K562 (cell line): ENCODE measurements around the gene ZNF264. TPM values are rescaled to one million over a fixed set of nuclear protein-coding genes. Genes with fewer than 3 reads are reported as not detected.
A peak's percentile ranks its signal among the peaks of the same experiment; 100 is the strongest.

Experiments used
- BRF1 ChIP-seq: IDR thresholded peaks from 3 replicates; pipeline ENCODE4 v1.6.1; 2011; ENCODE audit warnings: borderline replicate concordance, mild to moderate bottlenecking; ENCODE audit not compliant: insufficient read length; ENCODE audit errors: extremely low read depth
- CREB1 ChIP-seq, 2 experiments: sonication (generic) in 1 of 2; formaldehyde crosslinking in 1 of 2; IDR thresholded peaks; 2 replicates each; pipeline versions ENCODE4 v1.6.1 to v1.8.0; 2012 to 2022; ENCODE audit warnings: inconsistent platforms in 1 of 2, mild to moderate bottlenecking in 1 of 2, missing genetic modification reagents in 1 of 2, moderate library complexity in 1 of 2
- FOXA3 ChIP-seq, 2 experiments: fragments of 450-650 bp in 1 of 2; sonication (generic) in 1 of 2; formaldehyde crosslinking; IDR thresholded peaks in 1 of 2; conservative IDR thresholded peaks in 1 of 2; 2 replicates each; pipeline versions ENCODE4 v1.4.0 to v1.8.0; 2020 to 2022; ENCODE audit warnings: mild to moderate bottlenecking in 2 of 2, missing genetic modification reagents in 1 of 2
- FOXK1 ChIP-seq: sonication (generic); formaldehyde crosslinking; IDR thresholded peaks from 2 replicates; pipeline ENCODE4 v1.8.0; 2022; ENCODE audit warnings: missing genetic modification reagents, mild to moderate bottlenecking, borderline replicate concordance
- FOXP1 ChIP-seq: sonication (generic); formaldehyde crosslinking; IDR thresholded peaks from 2 replicates; pipeline ENCODE4 v1.8.0; 2022; ENCODE audit warnings: mild to moderate bottlenecking, missing genetic modification reagents
- HINFP ChIP-seq: fragments of 450-650 bp; conservative IDR thresholded peaks from 2 replicates; pipeline ENCODE4 v1.6.1; 2016; ENCODE audit warnings: missing genetic modification characterization, low read depth, mild to moderate bottlenecking, control low read depth, missing compliant biosample characterization
- ILF3 ChIP-seq: fragments of 450-650 bp; IDR thresholded peaks from 2 replicates; pipeline ENCODE4 v1.6.1; 2018; ENCODE audit warnings: antibody characterized with exemption, mild to moderate bottlenecking, moderate library complexity, borderline replicate concordance
- KDM1A ChIP-seq, 2 experiments: fragments of 450-650 bp; IDR thresholded peaks; 2 replicates each; pipeline ENCODE4 v1.6.1; 2016; ENCODE audit warnings: mild to moderate bottlenecking in 2 of 2
- KLF1 ChIP-seq: fragments of 450-650 bp; IDR thresholded peaks from 2 replicates; pipeline ENCODE4 v1.6.1; 2016; ENCODE audit warnings: missing genetic modification characterization, missing compliant biosample characterization
- MAZ ChIP-seq, 2 experiments: fragments of 450-650 bp in 1 of 2; sonication (generic) in 1 of 2; formaldehyde crosslinking; IDR thresholded peaks in 1 of 2; conservative IDR thresholded peaks in 1 of 2; 2 replicates each; pipeline versions ENCODE4 v1.4.0 to v1.5.0; 2020; ENCODE audit warnings: mild to moderate bottlenecking in 1 of 2, missing genetic modification reagents in 1 of 2
- MNT ChIP-seq, 2 experiments: fragments of 450-650 bp; conservative IDR thresholded peaks; 2 replicates each; pipeline ENCODE4 v1.6.1; 2017; ENCODE audit warnings: mild to moderate bottlenecking in 2 of 2, moderate library complexity in 2 of 2
- NCOA6 ChIP-seq: fragments of 450-650 bp; IDR thresholded peaks from 2 replicates; pipeline ENCODE4 v1.6.1; 2017; ENCODE audit warnings: mild to moderate bottlenecking
- POU5F1 ChIP-seq: fragments of 150-350 bp; IDR thresholded peaks from 2 replicates; pipeline ENCODE4 v1.6.1; 2014; ENCODE audit warnings: borderline replicate concordance, low read length, low read depth, mild to moderate bottlenecking; ENCODE audit not compliant: partially characterized antibody
- SUPT5H ChIP-seq: fragments of 450-650 bp; IDR thresholded peaks from 2 replicates; pipeline ENCODE4 v1.6.1; 2016
- TAF1 ChIP-seq: IDR thresholded peaks from 2 replicates; pipeline ENCODE4 v1.6.1; 2011; ENCODE audit warnings: mild to moderate bottlenecking, low read length, moderate library complexity; ENCODE audit not compliant: insufficient read depth, control insufficient read depth, severe bottlenecking; ENCODE audit errors: extremely low read depth
- TEAD4 ChIP-seq, 2 experiments: sonication (generic) in 1 of 2; formaldehyde crosslinking in 1 of 2; IDR thresholded peaks; 2 replicates each; pipeline versions ENCODE4 v1.6.1 to v1.8.0; 2012 to 2022; ENCODE audit warnings: borderline replicate concordance in 1 of 2, inconsistent platforms in 1 of 2, low read length in 1 of 2, mild to moderate bottlenecking in 1 of 2, missing genetic modification reagents in 1 of 2
- TFAM ChIP-seq: fragments of 250-450 bp; sonication (Bioruptor Pico); conservative IDR thresholded peaks from 2 replicates; pipeline ENCODE4 v1.5.0; 2021; ENCODE audit warnings: mild to moderate bottlenecking, moderate library complexity
- ZBTB7A ChIP-seq: IDR thresholded peaks from 2 replicates; pipeline ENCODE4 v1.6.1; 2011; ENCODE audit warnings: low read depth, mild to moderate bottlenecking, low read length, moderate library complexity, borderline replicate concordance; ENCODE audit not compliant: control insufficient read depth
- ZKSCAN1 ChIP-seq: fragments of 150-350 bp; IDR thresholded peaks from 2 replicates; pipeline ENCODE4 v1.6.1; 2016; ENCODE audit warnings: low read depth, low read length
- ZNF224 ChIP-seq: sonication (generic); formaldehyde crosslinking; IDR thresholded peaks from 2 replicates; pipeline ENCODE4 v1.8.0; 2022; ENCODE audit warnings: mild to moderate bottlenecking, missing genetic modification reagents
- ZNF347 ChIP-seq: fragments of 450-650 bp; formaldehyde crosslinking; IDR thresholded peaks from 2 replicates; pipeline ENCODE4 v1.4.0; 2020; ENCODE audit warnings: low read depth, mild to moderate bottlenecking, moderate library complexity
- ZNF444 ChIP-seq: fragments of 250-450 bp; sonication (Bioruptor Pico); IDR thresholded peaks from 2 replicates; pipeline ENCODE4 v1.4.0; 2020; ENCODE audit warnings: mild to moderate bottlenecking, moderate library complexity
- ZNF76 ChIP-seq: fragments of 250-450 bp; sonication (Bioruptor Pico); IDR thresholded peaks from 2 replicates; pipeline ENCODE4 v1.4.0; 2020; ENCODE audit warnings: mild to moderate bottlenecking, moderate library complexity, borderline replicate concordance
- ZSCAN29 ChIP-seq: fragments of 450-650 bp; IDR thresholded peaks from 2 replicates; pipeline ENCODE4 v1.6.1; 2017
- polyA plus RNA-seq, 8 experiments: library from polyadenylated mRNA; depleted of rRNA in 4 of 8; stranded (reverse) in 5 of 8; unstranded in 3 of 8; fragments of >200 nt; fragmentation: Nextera tagmentation in 2 of 8; fragmentation: Illumina TruSeq in 1 of 8; extraction: Ambion mirVana in 2 of 8; extraction: Trizol in 1 of 8; gene quantifications; 2 replicates each; pipeline versions ENCODE4 v1.2.1 to v1.2.3, GENCODE V29; 2011 to 2014; ENCODE audit warnings: inconsistent platforms in 1 of 8, missing spikeins in 1 of 8
- total RNA-seq, 7 experiments: library from RNA; depleted of rRNA in 6 of 7; stranded (reverse); fragments of >200 nt in 6 of 7; fragmentation: Illumina TruSeq in 2 of 7; extraction: Trizol in 2 of 7; gene quantifications; 2 replicates each; pipeline versions ENCODE4 v1.2.1 to v1.2.3, GENCODE V29; 2011 to 2021; ENCODE audit warnings: low replicate concordance in 1 of 7

The ZNF264 gene
- total and polyA plus RNA-seq, 9 of the 15 experiments (the other 6 are each of a cell fraction or from before 2014, with no cell fraction given), result 0.08 to 7.9 (median 1.3) TPM

GRCh38 chr19:57191141-57192076 is at the start of gene ZNF264 (continued):
- no peak for TF ChIP-seq FOXP1
- TF ChIP-seq ZNF347 (CRISPR knock-in tag), result no peak
- TF ChIP-seq KLF1, result no peak
- peak; percentile 90 for TF ChIP-seq NCOA6
- no peak for TF ChIP-seq ILF3
- no peak for TF ChIP-seq ZNF76 (CRISPR knock-in tag)
- TF ChIP-seq MNT (conservative IDR thresholded peaks at IDR 0.05), result no peak; a peak in 1 of 4 replicates
- TF ChIP-seq HINFP (tag), result no peak
- TF ChIP-seq FOXK1 (CRISPR knock-in tag), result no peak
- no peak for TF ChIP-seq KDM1A (IDR thresholded peaks at IDR 0.05)
- no peak for TF ChIP-seq CREB1 (IDR thresholded peaks at IDR 0.05)
- no peak for TF ChIP-seq CREB1 (CRISPR knock-in tag; IDR thresholded peaks at IDR 0.05)
- peak; percentile 32 to 33; a peak in 2 of 4 replicates for TF ChIP-seq MAZ (CRISPR knock-in tag; conservative IDR thresholded peaks at IDR 0.05 in 1 of 2, IDR thresholded peaks at IDR 0.05 in 1 of 2)
- TF ChIP-seq TEAD4 (IDR thresholded peaks at IDR 0.05; ENCODE audit: low read length), result no peak
- TF ChIP-seq TEAD4 (CRISPR knock-in tag; IDR thresholded peaks at IDR 0.05; ENCODE audit: borderline replicate concordance), result no peak
- TF ChIP-seq FOXA3 (CRISPR knock-in tag; conservative IDR thresholded peaks at IDR 0.05 in 1 of 2, IDR thresholded peaks at IDR 0.05 in 1 of 2), result no peak
- no peak for TF ChIP-seq ZNF444 (CRISPR knock-in tag)
- TF ChIP-seq TAF1, result peak; percentile 31
- no peak for TF ChIP-seq POU5F1
- peak; percentile 39; the same call in 1 of the 2 replicates for TF ChIP-seq SUPT5H
- TF ChIP-seq ZBTB7A, result no peak
- TF ChIP-seq ZNF224 (CRISPR knock-in tag), result no peak
- TF ChIP-seq TFAM (CRISPR knock-in tag), result no peak
- TF ChIP-seq ZKSCAN1, result no peak
- no peak for TF ChIP-seq ZSCAN29
- TF ChIP-seq BRF1, result no peak
